ENCODE results near the gene ARHGAP12.

ARHGAP12 gene

DNA sequence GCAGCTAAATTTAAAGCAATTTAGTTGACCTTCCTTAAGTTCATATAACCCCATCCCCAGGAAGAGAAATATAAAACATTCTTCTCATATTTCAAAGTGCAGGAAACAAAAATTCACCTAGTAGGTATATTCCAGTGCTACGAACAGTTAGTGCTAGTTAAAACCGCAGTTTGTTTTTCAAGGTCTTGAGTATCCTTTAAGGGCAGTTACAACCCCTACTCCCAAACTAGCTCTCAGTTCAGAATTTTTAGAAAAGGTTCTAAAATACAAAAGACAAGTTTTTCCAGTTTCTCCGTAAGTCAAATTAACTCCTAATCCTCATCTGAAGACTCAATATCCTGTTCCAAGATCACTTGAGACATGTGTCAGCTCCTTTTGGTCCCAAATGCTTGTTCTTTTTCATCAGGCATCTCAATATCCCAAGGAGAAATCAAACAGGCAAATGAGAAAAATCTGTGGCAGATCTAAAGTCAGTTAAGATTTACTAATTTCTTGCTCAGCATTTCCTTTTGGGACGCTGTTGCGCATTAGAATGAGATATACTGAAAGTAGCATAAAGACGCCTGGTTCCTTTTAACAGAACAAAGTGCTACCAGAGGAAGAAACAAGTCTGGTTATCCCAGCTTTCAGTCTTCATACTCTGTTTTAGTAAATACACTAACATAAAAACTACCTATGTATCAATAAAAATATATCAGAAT is 51.8 kb downstream of the ARHGAP12 start:
- DNase-seq (no peak), ATAC-seq (no peak)

GRCh38 chr10:31875608-31876007 is 53.0 kb downstream of the ARHGAP12 start:
- DNase-seq (no peak), ATAC-seq (peak; percentile 73)

GRCh38 chr10:31873724-31874123 is 54.9 kb downstream of the ARHGAP12 start:
- no peak for ATAC-seq
- no peak for DNase-seq

DNA sequence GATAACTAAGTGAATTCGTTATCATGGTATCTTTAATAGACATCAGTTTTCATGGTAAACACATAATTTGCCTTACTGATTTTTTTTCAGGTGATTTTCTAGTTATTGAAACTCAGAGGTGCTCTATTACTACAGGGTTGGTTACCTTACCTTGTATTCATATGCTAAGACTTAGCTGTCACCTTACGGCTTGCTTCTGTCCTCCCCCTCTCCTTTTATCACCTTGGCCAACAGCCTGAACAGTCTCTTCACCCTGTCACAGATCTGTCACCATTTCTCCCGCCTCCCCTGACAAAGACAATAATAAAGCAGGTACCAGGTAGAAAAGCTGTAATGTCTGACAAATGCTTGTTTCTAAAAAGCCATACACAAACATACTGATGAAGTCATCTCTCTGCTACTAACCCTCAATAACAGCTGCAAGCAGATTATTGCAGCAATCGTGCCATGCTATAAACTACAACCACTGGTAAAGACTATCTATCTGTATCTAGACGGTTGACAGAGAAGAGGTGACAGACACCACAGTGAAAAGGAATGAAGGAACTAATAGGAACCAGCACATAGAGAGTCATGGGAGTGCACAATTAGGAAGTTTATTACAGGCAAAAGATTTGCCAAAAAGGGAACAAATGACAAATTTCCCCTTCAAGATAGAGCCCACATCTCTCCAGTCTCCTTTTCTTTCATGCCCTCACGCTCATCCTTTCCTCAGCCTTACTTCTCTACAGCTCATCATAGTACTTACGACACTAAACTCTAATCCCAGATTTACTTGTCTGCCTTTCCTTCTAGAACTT is 57.2 kb downstream of the ARHGAP12 start:
- ATAC-seq, result no peak
- DNase-seq, result no peak

- DNase-seq, result no peak
- no peak for ATAC-seq
These were observed 61.0 kb downstream of the ARHGAP12 start for GRCh38 chr10:31867646-31868045.

DNA sequence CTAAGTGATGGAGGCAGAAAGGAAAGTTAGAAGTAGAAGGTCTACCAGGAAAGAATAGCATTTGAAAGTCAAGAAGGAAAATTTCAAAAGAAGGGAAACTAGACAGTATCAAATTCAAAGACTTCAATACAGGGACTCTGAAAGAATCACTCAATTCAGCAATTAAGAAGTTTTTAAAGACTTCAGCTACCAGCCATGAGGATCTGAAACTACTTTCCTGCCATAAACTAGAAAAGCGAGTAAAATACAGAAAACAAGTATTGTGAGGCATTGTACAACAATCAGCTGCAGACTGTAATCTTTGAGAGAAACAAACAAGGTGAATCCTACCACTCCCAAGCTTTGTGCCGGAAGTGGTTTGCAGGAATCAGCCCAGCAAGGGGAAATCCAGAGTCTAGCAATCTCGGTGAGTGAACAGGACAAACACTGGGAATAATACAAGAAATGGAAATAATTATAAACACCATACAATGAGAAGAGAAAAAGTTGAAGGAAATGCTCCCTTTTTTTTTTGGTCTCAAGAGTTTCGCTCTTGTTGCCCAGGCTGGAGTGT is 62.4 kb downstream of the ARHGAP12 start:
- no peak for ATAC-seq
- DNase-seq, result no peak

DNA sequence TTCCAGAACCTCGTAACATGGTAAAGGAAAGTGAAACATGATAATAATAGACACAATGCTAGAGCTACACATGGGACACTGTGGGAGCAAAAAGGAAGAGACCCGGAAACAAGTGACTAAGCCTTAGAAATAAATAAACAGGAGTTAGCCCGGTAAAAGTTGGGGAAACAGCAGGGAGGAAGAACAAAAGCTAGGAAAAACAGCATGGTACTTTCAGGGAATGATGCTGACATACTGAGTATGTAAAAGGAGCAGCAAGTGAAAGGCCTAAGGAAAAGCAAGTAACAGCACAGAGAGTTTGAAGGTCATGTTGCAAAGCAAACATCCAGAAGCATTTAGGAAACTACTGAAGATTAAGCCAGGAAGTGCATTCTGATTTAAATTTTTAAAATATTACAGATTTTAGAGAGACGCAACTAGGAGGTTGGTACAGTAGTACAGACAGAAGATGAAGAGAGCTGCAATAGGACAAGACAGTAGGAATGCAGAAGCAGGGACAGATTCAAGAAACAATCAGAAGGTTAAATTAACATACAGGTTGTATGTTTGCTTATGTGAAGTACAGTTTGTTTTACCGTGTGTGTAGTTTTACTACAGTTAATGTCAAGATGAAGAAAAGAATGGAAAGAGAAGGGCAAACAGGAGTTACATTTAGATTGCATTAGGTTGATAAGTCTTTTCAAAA is 63.7 kb downstream of the ARHGAP12 start:
- ATAC-seq (no peak), DNase-seq (no peak)

DNA sequence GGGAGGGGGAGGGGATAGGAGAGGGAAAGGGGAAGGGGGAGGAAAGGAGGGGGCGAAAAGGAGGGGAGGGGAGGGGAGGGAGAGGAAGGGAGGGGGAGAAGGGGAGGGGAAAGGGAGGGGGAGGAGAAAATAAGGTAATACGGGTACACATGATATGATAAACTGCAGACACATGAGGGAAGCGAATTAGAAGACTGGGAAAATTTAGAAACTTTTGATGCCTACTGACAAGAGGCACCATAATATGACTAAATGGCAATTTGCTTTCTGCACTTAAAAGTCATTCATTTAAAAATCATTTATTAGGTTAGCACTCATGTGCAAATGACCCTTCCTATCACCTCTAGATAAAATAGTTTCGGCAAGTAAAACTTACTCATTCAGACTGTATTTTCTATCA is 73.6 kb downstream of the ARHGAP12 start:
- ATAC-seq (no peak), DNase-seq (no peak)

GRCh38 chr10:31853629-31854028 is 75.0 kb downstream of the ARHGAP12 start:
- DNase-seq (no peak), ATAC-seq (no peak)

DNA sequence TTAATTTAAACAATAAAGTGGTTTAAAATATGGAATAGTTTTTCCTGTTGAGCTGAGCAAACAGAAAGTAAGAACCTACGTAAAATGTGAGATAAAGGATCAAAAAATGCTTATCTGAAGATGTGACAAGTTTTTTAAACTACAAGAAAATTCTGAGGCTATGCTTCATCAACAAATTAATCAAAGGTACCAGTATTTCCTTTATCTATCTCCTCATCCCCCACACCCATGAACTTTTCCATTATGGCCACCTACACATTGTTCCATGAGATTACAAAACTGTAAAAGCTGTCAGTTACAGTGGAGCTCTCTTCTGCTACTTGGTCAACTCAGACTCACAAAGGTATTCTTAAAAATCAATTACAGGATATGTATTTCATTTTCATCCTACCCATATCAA is 77.4 kb downstream of the ARHGAP12 start:
- ATAC-seq, result no peak
- no peak for DNase-seq

DNA sequence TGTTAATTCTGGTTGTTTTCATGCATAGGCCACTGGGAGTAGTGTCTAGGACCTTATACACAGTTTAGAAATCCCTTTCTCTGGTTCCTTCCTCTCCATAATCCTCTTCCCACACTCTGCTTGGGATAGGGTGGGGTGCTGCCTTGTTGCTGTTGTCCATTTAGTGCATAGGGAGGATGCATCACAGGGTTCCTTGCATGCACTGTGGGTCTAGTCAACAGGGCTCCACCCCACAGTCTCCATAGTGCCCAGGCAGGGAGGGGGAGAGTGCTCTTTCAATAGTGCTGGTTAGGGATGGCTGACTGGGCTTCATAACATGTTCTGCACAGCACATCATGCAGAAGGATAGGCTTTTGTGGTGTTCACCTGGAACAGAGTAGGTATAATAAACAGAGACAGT is 81.1 kb downstream of the ARHGAP12 start:
- DNase-seq (no peak), ATAC-seq (no peak)

- DNase-seq (no peak), ATAC-seq (no peak)
These were observed 89.9 kb downstream of the ARHGAP12 start for GRCh38 chr10:31838709-31839108.

DNA sequence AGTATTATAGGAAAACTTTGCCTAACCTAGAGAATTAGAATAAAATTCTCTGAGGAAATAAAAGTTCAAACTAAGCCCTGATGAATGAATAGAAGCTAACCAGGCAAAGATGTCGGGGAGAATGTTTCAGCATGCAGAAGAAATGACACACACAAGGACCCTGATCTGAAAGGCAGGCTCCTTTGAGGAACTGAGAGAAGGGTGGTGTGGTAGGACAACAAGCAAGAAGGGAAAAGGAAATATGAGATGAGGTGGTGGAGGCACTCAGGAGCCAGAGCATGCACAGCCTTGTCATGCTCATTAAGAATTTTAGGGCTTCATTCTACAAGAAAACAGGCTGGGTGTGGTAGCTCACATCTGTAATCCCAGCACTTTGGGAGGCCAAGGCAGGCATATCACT is 90.6 kb downstream of the ARHGAP12 start:
- no peak for DNase-seq
- no peak for ATAC-seq

DNA sequence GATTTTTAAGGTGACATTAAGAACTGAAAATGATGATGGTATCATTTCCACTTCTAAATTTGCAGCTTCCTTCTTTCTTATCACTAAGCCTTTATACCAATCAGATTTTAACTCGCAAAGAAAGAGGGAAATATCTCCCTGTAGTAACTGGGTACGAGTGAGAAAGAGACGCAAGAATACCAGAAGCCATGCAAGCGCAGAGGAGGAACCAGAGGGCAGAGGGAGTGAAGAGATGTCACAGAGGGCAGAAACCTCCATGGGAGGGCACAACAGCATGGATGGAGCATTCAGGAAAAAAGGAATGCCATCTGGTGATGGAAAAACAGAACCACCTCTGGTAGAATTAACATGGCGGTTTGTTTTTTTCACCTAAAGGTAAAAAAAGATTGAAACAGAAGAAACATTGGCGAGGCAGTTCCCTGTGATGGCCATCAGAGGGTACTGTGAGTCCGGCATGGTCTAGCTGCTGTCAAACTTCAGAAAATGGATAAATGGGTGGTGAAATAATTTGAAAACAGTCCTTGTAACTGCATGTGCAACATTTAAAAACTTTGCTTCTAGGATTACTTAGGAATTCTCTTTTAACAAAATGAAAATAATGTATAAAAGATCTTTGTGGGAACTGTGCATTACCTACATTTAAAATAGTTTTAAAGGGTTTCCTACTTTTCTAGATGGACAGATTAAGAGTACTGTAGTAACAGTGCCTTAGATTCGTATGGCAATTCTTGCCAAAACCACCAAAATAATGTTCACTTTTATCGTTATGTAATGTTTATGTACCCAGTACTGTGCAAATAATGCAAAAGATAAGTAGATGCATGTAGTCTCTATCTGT is 91.8 kb downstream of the ARHGAP12 start:
- ATAC-seq (no peak), DNase-seq (no peak)

DNA sequence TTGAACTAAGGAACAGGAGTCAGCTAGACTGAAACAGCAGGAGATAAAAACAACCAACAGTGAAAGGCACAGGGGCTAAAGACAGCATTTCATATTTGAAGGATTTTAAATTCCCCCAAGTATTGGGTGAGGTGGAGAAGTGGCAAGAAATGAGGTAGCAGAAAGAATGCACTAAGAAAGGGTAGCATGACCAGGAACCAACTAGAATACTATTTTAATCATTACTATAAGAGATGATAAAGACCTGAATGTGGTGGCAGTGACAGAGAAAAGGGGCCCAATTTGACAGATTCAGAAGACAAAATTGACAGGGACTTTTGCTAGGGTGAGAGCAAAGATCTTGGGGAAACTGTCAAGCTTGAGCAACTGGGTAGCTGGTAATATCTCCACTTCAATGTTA is 94.9 kb downstream of the ARHGAP12 start:
- ATAC-seq (no peak), DNase-seq (no peak)

DNA sequence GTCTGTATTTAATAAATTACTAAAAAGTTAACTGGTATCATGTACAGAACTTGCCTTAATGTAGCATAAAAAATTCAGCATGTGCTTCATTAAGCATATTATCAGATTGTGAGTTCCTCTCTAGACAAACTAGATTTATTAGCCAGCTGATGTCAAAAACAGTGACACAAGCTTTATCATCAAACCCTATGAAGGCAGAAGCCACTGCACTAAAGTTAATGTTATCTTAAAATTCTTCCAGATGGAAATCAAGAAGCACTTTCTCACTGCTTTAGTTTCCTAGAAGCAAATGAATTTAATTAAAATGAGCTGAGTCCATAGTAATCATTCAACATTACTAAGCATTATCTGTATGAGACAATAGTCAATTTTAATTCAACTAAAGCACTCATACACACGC is 96.4 kb downstream of the ARHGAP12 start:
- ATAC-seq, result no peak

DNA sequence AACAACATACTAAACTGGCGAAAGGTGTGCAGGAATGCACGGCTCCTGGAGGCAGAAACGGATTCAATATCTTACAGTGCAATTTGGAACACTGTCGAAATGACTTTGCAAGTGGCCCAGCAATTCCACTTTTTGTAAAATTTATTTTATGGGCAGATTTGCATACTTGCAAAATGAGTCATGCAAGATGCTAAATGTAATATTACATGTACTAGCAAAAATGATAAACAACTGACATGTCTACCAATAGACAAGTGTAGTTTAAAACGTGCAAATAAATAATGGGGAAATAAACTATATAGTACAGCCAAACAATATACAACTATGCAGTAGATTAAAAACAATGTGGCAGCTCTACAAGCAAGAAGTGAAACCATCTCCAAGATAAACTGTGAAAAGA is 97.7 kb downstream of the ARHGAP12 start:
- no peak for DNase-seq

More for the DNA sequence above, 96.4 kb downstream of the ARHGAP12 start:
- no peak for DNase-seq

DNA sequence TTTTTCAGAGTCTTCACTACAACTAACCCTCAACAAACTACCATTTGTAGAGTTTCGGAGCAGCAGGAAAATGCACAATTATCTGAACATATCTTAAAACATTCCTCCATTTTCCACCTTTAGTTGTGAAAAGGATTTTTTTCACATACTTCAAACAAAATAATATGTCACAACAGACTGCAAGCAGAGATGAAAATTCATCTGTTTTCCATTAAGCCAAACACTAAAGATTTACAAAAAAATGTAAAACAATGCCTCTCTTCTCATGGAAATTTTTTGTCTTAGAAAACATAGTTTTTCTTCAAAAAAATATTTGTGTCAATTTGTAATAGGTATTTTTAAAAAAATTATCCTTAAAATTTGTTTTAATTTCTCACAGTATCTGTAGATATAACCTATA is 98.9 kb downstream of the ARHGAP12 start:
- ATAC-seq, result no peak
- DNase-seq, result no peak

More for the DNA sequence above, 97.7 kb downstream of the ARHGAP12 start:
- ATAC-seq, result no peak

GRCh38 chr10:31823358-31823757 is 105.3 kb downstream of the ARHGAP12 start:
- ATAC-seq (no peak), DNase-seq (no peak)

- no peak for ATAC-seq
These were observed 105.9 kb downstream of the ARHGAP12 start for GRCh38 chr10:31822616-31823318.

DNA sequence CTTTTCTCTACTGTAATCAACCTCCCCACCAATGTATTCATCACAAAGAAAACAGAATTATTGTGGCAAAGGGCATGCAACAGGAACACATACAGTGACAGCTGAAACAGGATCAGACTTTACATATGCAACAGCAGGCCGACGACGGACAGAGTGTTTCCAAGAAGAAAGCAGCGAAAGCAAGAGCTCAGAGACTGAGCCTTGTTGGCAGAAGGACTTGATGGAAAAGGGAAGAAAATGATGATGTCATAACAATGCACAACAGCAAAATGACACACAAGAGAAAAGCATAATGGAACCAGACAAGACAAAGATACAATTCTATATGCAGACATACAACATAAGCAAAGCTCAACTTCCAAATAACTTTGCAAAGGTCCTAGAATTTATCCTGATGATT is 106.5 kb downstream of the ARHGAP12 start:
- no peak for DNase-seq

More at GRCh38 chr10:31822616-31823318, 105.9 kb downstream of the ARHGAP12 start:
- no peak for DNase-seq

More for the DNA sequence above, 106.5 kb downstream of the ARHGAP12 start:
- ATAC-seq, result no peak
